Testis (tissue), 5 donors: ENCODE data around the gene CCDC15. TPM values are rescaled to one million over a fixed set of nuclear protein-coding genes. Genes with fewer than 3 reads are reported as not detected.
A peak's percentile ranks its signal among the peaks of the same experiment; 100 is the strongest.

ENCODE experiments used
- DNase-seq: peaks from one replicate; pipeline ENCODE4 v3.0.0-alpha.2; 2019
- H3K27ac ChIP-seq, 2 donors: fragments of 200-600 bp; sonication (generic); one replicate each; pipeline ENCODE4 v1.5.1; 2019
- H3K27me3 ChIP-seq: fragments of 200-600 bp; sonication (generic); one replicate; pipeline ENCODE4 v1.5.1; 2019
- H3K36me3 ChIP-seq: fragments of 200-600 bp; sonication (generic); one replicate; pipeline ENCODE4 v1.5.1; 2017; ENCODE audit warnings: low read depth; ENCODE audit errors: missing control alignments
- H3K4me1 ChIP-seq: fragments of 200-600 bp; sonication (generic); one replicate; pipeline ENCODE4 v1.5.1; 2019
- H3K4me3 ChIP-seq, 2 donors: fragments of 200-600 bp; sonication (generic); one replicate each; pipeline ENCODE4 v1.5.1; 2017 to 2019
- H3K9me3 ChIP-seq: fragments of 200-600 bp; sonication (generic); one replicate; pipeline ENCODE4 v1.5.1; 2017
- CTCF ChIP-seq, 3 experiments: fragments of 450-650 bp in 2 of 3; fragments of 200-600 bp in 1 of 3; sonication (generic) in 1 of 3; IDR thresholded peaks; one replicate each; pipeline ENCODE4 v1.5.1; 2016 to 2019; ENCODE audit warnings: antibody characterized with exemption in 3 of 3, mild to moderate bottlenecking in 2 of 3, moderate library complexity in 1 of 3
- POLR2A ChIP-seq: fragments of 450-650 bp; IDR thresholded peaks from one replicate; pipeline ENCODE4 v1.6.1; 2017; ENCODE audit warnings: antibody characterized with exemption, mild to moderate bottlenecking, moderate library complexity
- WGBS, 2 donors: methylation state at CpG; one replicate each; pipeline ENCODE4 v1.1.5; 2018; 5-methylcytosine and 5-hydroxymethylcytosine counted together
- intact Hi-C: fragments of 100-400 bp; cut with DNase I; formaldehyde crosslinking; loops from one replicate; pipeline ENCODE4 v1.15.1; 2023; ENCODE audit warnings: low total_unique reads
- long read RNA-seq, 2 donors: transcript quantifications; one replicate each; lab custom pipeline, GENCODE V29; 2026
- polyA plus RNA-seq: library from polyadenylated mRNA; stranded (reverse); fragments of 350-450 nt; fragmentation: Illumina TruSeq; extraction: RNeasy Lipid Tissue Mini Kit (QIAGEN cat#74804); gene quantifications from one replicate; pipeline ENCODE4 v1.2.3, GENCODE V29; 2014; ENCODE audit warnings: low read depth, low replicate concordance; ENCODE audit not compliant: insufficient read depth
- total RNA-seq, 2 donors: library from RNA; depleted of rRNA; stranded (reverse); fragments of >200 nt; gene quantifications; one replicate each; pipeline ENCODE4 v1.2.3, GENCODE V29; 2016

The CCDC15 gene, protein sequence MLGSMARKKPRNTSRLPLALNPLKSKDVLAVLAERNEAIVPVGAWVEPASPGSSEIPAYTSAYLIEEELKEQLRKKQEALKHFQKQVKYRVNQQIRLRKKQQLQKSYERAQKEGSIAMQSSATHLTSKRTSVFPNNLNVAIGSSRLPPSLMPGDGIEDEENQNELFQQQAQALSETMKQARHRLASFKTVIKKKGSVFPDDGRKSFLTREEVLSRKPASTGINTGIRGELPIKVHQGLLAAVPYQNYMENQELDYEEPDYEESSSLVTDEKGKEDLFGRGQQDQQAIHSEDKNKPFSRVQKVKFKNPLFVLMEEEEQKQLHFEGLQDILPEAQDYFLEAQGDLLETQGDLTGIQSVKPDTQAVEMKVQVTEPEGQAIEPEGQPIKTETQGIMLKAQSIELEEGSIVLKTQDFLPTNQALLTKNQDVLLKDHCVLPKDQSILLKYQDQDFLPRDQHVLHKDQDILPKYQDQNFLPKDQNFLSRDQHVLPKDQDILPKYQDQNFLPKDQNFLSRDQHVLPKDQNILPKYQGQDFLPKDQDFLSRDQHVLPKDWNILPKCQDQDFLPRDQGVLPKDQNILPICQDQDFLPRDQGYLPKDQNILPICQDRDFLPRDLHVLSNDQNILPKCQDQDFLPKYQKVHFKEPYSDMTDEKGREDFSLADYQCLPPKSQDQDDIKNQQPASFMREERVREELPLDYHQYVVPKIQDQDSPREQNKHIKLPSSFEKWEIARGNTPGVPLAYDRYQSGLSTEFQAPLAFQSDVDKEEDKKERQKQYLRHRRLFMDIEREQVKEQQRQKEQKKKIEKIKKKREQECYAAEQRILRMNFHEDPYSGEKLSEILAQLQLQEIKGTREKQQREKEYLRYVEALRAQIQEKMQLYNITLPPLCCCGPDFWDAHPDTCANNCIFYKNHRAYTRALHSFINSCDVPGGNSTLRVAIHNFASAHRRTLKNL
- total RNA-seq (10 to 100 TPM; 14.9 to 15.1 TPM), polyA plus RNA-seq (8.0 TPM)
- long read RNA-seq, donor 1 = 0 reads
- long read RNA-seq, donor 2 = 0 reads

GRCh38 chr11:124953753-124954589 lies at the start of gene CCDC15:
CCDC15 (plus strand) TSS chr11:124954202; CDS start chr11:124954733, 531 bp downstream.
- no peaks in the 10 kb centered on the region for H3K36me3 ChIP-seq
- TF ChIP-seq CTCF (IDR thresholded peaks at IDR 0.05) (no peak), POLR2A (peak; percentile 90)
- peak within 1 kb of the TSS; percentile 63 to 76 for H3K27ac ChIP-seq
- no peaks in the 10 kb centered on the region for H3K27me3 ChIP-seq
- peaks cover 3% of the 10 kb centered on the region for H3K4me1 ChIP-seq
- intact Hi-C loops = no loop called here
- 0% methylated on average over 35 to 52 of the region's 54 CpGs for WGBS, 2 donors
- DNase-seq = peak; percentile 99
- H3K4me3 ChIP-seq = peak within 1 kb of the TSS; percentile 62 to 79
- H3K9me3 ChIP-seq = no peaks in the 10 kb centered on the region

GRCh38 chr11:124915541-124916369 lies 38.2 kb upstream of the CCDC15 start:
- Histone ChIP-seq H3K9me3 (no peaks in the 10 kb centered on the region), H3K27ac (no peak overlapping the region), H3K4me1 (peaks cover 3% of the 10 kb centered on the region), H3K27me3 (no peaks in the 10 kb centered on the region), H3K4me3 (no peak overlapping the region), H3K36me3 (no peaks in the 10 kb centered on the region)
- no peak for DNase-seq
- intact Hi-C loops = no loop called here
- 75 to 89% methylated on average over 3 of the region's 3 CpGs for WGBS, 2 donors
- TF ChIP-seq POLR2A (no peak), CTCF (IDR thresholded peaks at IDR 0.05) (no peak)

GRCh38 chr11:124916370-124916710 lies 37.7 kb upstream of the CCDC15 start:
- peaks cover 3% of the 10 kb centered on the region for H3K4me1 ChIP-seq
- no peak overlapping the region for H3K4me3 ChIP-seq
- no peaks in the 10 kb centered on the region for H3K9me3 ChIP-seq
- intact Hi-C loops = no loop called here
- TF ChIP-seq CTCF (IDR thresholded peaks at IDR 0.05) (no peak), POLR2A (no peak)
- no peak for DNase-seq
- no peaks in the 10 kb centered on the region for H3K36me3 ChIP-seq
- H3K27me3 ChIP-seq = no peaks in the 10 kb centered on the region
- H3K27ac ChIP-seq = no peak overlapping the region

- TF ChIP-seq CTCF (IDR thresholded peaks at IDR 0.05) = no peak
- no peak for TF ChIP-seq POLR2A
- intact Hi-C loops = no loop called here
- H3K36me3 ChIP-seq = no peaks in the 10 kb centered on the region
- 83 to 89% methylated on average over 6 of the region's 6 CpGs for WGBS, 2 donors
- H3K4me3 ChIP-seq = no peak overlapping the region
- DNase-seq = no peak
- no peaks in the 10 kb centered on the region for H3K9me3 ChIP-seq
- peaks cover 3% of the 10 kb centered on the region for H3K4me1 ChIP-seq
- no peak overlapping the region for H3K27ac ChIP-seq
- no peaks in the 10 kb centered on the region for H3K27me3 ChIP-seq
These were observed 36.8 kb upstream of the CCDC15 start for GRCh38 chr11:124917115-124917637.
